H1 (cell line): ENCODE data around the gene HDAC11.

ENCODE experiments used
- CHD2 ChIP-seq: IDR thresholded peaks from 2 replicates; pipeline ENCODE4 v1.6.1; 2012; ENCODE audit warnings: low read length, improper control_type of control experiment
- KDM1A ChIP-seq: fragments of 200-600, 300-600 bp; sonication (generic); IDR thresholded peaks from 2 replicates; pipeline ENCODE4 v1.7.1; 2016; ENCODE audit warnings: mild to moderate bottlenecking, low read length, borderline replicate concordance
- POLR2A ChIP-seq, 2 experiments: IDR thresholded peaks; 1 replicate in 1 of 2; 2 replicates in 1 of 2; pipeline ENCODE4 v1.6.1; 2011; ENCODE audit warnings: low read depth in 2 of 2, low read length in 2 of 2, mild to moderate bottlenecking in 2 of 2; ENCODE audit errors: control extremely low read depth in 1 of 2
- POLR2AphosphoS5 ChIP-seq: IDR thresholded peaks from 2 replicates; pipeline ENCODE4 v1.6.1; 2011; ENCODE audit warnings: low read depth, low read length
- RAD21 ChIP-seq, 2 experiments: IDR thresholded peaks in 1 of 2; conservative IDR thresholded peaks in 1 of 2; 2 replicates each; pipeline ENCODE4 v1.6.1; 2011; ENCODE audit warnings: low read depth in 2 of 2, low read length in 2 of 2, improper control_type of control experiment in 1 of 2, inconsistent platforms in 1 of 2, mild to moderate bottlenecking in 1 of 2, moderate library complexity in 1 of 2
- TF ChIP-seq, protein P1 (sequence below), 3 experiments: IDR thresholded peaks; 1 replicate in 2 of 3; 2 replicates in 1 of 3; pipeline versions ENCODE4 v1.5.1 to v1.6.1; 2011; ENCODE audit warnings: low read length in 3 of 3, mild to moderate bottlenecking in 3 of 3, inconsistent platforms in 2 of 3, low read depth in 1 of 3, moderate library complexity in 1 of 3; ENCODE audit not compliant: insufficient read depth in 1 of 3; ENCODE audit errors: control extremely low read depth in 1 of 3
- TF ChIP-seq, protein P2 (sequence below): IDR thresholded peaks from 2 replicates; pipeline ENCODE4 v1.6.1; 2012; ENCODE audit warnings: inconsistent platforms
- TF ChIP-seq, protein P3 (sequence below): IDR thresholded peaks from 2 replicates; pipeline ENCODE4 v1.6.1; 2011; ENCODE audit warnings: low read length, improper control_type of control experiment

DNA sequence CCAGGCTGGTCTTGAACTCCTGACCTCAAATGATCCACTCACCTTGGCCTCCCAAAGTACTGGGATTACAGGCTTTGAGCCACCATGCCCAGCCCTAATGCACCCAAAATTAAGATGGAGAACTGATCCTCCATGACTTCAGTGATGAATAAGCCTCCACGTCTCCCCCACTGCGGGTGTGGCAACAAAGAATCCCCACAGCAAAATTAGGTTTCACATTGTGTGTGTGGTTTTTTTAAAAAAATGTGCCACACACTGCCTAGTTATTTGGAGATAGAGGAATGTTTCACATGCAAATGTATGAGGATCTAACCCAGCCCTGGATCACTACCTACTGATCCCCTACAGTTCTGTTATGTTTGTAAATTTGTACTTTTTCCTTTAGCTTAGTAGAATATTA is 17.3 kb downstream of the HDAC11 start:
- TF ChIP-seq, protein P1, sequence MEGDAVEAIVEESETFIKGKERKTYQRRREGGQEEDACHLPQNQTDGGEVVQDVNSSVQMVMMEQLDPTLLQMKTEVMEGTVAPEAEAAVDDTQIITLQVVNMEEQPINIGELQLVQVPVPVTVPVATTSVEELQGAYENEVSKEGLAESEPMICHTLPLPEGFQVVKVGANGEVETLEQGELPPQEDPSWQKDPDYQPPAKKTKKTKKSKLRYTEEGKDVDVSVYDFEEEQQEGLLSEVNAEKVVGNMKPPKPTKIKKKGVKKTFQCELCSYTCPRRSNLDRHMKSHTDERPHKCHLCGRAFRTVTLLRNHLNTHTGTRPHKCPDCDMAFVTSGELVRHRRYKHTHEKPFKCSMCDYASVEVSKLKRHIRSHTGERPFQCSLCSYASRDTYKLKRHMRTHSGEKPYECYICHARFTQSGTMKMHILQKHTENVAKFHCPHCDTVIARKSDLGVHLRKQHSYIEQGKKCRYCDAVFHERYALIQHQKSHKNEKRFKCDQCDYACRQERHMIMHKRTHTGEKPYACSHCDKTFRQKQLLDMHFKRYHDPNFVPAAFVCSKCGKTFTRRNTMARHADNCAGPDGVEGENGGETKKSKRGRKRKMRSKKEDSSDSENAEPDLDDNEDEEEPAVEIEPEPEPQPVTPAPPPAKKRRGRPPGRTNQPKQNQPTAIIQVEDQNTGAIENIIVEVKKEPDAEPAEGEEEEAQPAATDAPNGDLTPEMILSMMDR (IDR thresholded peaks at IDR 0.05; ENCODE audit: control extremely low read depth in 1 of 3, insufficient read depth in 1 of 3, low read depth in 1 of 3, low read length in 3 of 3) = no peak
- TF ChIP-seq CHD2 (no peak), POLR2AphosphoS5 (no peak), POLR2A (IDR thresholded peaks at IDR 0.05; ENCODE audit: control extremely low read depth in 1 of 2, low read depth in 2 of 2, low read length in 2 of 2) (no peak), RAD21 (IDR thresholded peaks at IDR 0.05 in 1 of 2, conservative IDR thresholded peaks at IDR 0.05 in 1 of 2; ENCODE audit: low read depth in 2 of 2, low read length in 2 of 2) (no peak), KDM1A (no peak)
- TF ChIP-seq, protein P2, sequence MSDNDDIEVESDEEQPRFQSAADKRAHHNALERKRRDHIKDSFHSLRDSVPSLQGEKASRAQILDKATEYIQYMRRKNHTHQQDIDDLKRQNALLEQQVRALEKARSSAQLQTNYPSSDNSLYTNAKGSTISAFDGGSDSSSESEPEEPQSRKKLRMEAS = no peak
- TF ChIP-seq, protein P3, sequence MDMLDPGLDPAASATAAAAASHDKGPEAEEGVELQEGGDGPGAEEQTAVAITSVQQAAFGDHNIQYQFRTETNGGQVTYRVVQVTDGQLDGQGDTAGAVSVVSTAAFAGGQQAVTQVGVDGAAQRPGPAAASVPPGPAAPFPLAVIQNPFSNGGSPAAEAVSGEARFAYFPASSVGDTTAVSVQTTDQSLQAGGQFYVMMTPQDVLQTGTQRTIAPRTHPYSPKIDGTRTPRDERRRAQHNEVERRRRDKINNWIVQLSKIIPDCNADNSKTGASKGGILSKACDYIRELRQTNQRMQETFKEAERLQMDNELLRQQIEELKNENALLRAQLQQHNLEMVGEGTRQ = no peak
